GM12891 (cell line): ENCODE data around the gene THSD4.

Experiments used
- PAX5 ChIP-seq: IDR thresholded peaks from 2 replicates; pipeline ENCODE4 v1.6.1; 2011; ENCODE audit warnings: low read length, moderate library complexity, mild to moderate bottlenecking; ENCODE audit not compliant: insufficient read depth, severe bottlenecking
- POLR2A ChIP-seq: IDR thresholded peaks from 2 replicates; pipeline ENCODE4 v1.6.1; 2011; ENCODE audit warnings: low read depth, low read length, control low read depth
- POLR2AphosphoS5 ChIP-seq: IDR thresholded peaks from 2 replicates; pipeline ENCODE4 v1.6.1; 2011; ENCODE audit warnings: low read depth, low read length, control low read depth
- POU2F2 ChIP-seq: IDR thresholded peaks from 2 replicates; pipeline ENCODE4 v1.6.1; 2011; ENCODE audit warnings: low read depth, mild to moderate bottlenecking, control low read depth, low read length, moderate library complexity
- SPI1 ChIP-seq: IDR thresholded peaks from 2 replicates; pipeline ENCODE4 v1.6.1; 2011; ENCODE audit warnings: low read depth, low read length, control low read depth

GRCh38 chr15:71111181-71111565 is 4.1 kb upstream of the THSD4 start:
- no peak for TF ChIP-seq POLR2A
- no peak for TF ChIP-seq POLR2AphosphoS5
- TF ChIP-seq SPI1 = no peak
- no peak for TF ChIP-seq POU2F2
- no peak for TF ChIP-seq PAX5
